HepG2 (cell line): ENCODE measurements around the gene MFSD11. TPM values are rescaled to one million over a fixed set of nuclear protein-coding genes. Genes with fewer than 3 reads are reported as not detected.

ENCODE experiments used
- ATAC-seq: fragments of 200-7000 bp; cut with Tn5 transposase; 3 replicates; pipeline ENCODE4 v1.9.1; 2020; ENCODE audit warnings: mild to moderate bottlenecking, moderate library complexity
- BruUV-seq: library from RNA; stranded (reverse); fragments of 400-500 nt; replicated peaks from 2 replicates; lab custom pipeline; 2021; lab: Mats Ljungman, UMichigan
- CTCF ChIA-PET: fragments of 300-600 bp; formaldehyde crosslinking; extraction: SDS; loops from one replicate; lab custom pipeline; 2021; ENCODE audit warnings: low total read pairs, inconsistent platforms, low intra/inter-chr PET ratio; lab: Yijun Ruan, JAX
- POLR2A ChIA-PET: fragments of 350-600 bp; sonication (Branson Sonifier 250); formaldehyde crosslinking; loops from one replicate; lab custom pipeline; 2020; ENCODE audit warnings: antibody characterized with exemption, inconsistent platforms; lab: Yijun Ruan, JAX
- DNase-seq: peaks from one replicate; pipeline ENCODE4 v3.0.0-alpha.2; 2015; ENCODE audit warnings: low spot score
- FAIRE-seq: peaks from 3 replicates; lab custom pipeline; 2011; peaks lifted over from hg19 to GRCh38; lab: Jason Lieb, UNC
- H2AFZ ChIP-seq: one replicate; pipeline ENCODE4 v1.6.1; 2011; ENCODE audit warnings: low read length, inconsistent platforms
- H3K27ac ChIP-seq: fragments of 300-600 bp; 3 replicates; pipeline ENCODE4 v1.8.0; 2011; ENCODE audit warnings: mixed run types, mild to moderate bottlenecking, mixed read lengths, low read length, inconsistent platforms; ENCODE audit not compliant: insufficient read depth; ENCODE audit errors: extremely low read length
- H3K27me3 ChIP-seq, 2 experiments: fragments of 200-600 bp in 1 of 2; 2 replicates in 1 of 2; 3 replicates in 1 of 2; pipeline versions ENCODE4 v1.6.0 to v1.8.0; 2011; ENCODE audit warnings: low read length in 2 of 2, mild to moderate bottlenecking in 2 of 2, moderate library complexity in 2 of 2, inconsistent platforms in 1 of 2; ENCODE audit not compliant: insufficient read depth in 2 of 2, control insufficient read depth in 1 of 2
- H3K36me3 ChIP-seq, 2 experiments: fragments of 200-600 bp in 1 of 2; replicated peaks in 1 of 2; 2 replicates in 1 of 2; 3 replicates in 1 of 2; pipeline versions ENCODE4 v1.5.1 to v1.8.0; 2011; ENCODE audit warnings: low read length in 2 of 2, inconsistent platforms in 1 of 2; ENCODE audit not compliant: insufficient read depth in 2 of 2, control insufficient read depth in 1 of 2
- H3K4me1 ChIP-seq: 2 replicates; pipeline ENCODE4 v1.5.1; 2012; ENCODE audit warnings: low read length, inconsistent platforms; ENCODE audit not compliant: insufficient read depth
- H3K4me2 ChIP-seq: 2 replicates; pipeline ENCODE4 v1.6.0; 2011; ENCODE audit warnings: low read depth, low read length, inconsistent platforms
- H3K4me3 ChIP-seq, 3 experiments: fragments of 200-600 bp in 1 of 3; sonication (generic), shearing (Covaris generic) in 1 of 3; replicated peaks in 1 of 3; 2 replicates each; pipeline ENCODE4 v1.5.1; 2011 to 2016; ENCODE audit warnings: low read length in 3 of 3, inconsistent platforms in 2 of 3, low read depth in 2 of 3, mild to moderate bottlenecking in 2 of 3, control low read depth in 1 of 3, mixed read lengths in 1 of 3; ENCODE audit not compliant: insufficient read depth in 1 of 3
- H3K79me2 ChIP-seq: one replicate; pipeline ENCODE4 v1.6.1; 2011; ENCODE audit warnings: low read length, inconsistent platforms; ENCODE audit not compliant: insufficient read depth
- H3K9ac ChIP-seq: 2 replicates; pipeline ENCODE4 v1.6.0; 2011; ENCODE audit warnings: mild to moderate bottlenecking, low read depth, low read length, inconsistent platforms; ENCODE audit not compliant: insufficient read depth
- H3K9me3 ChIP-seq: 2 replicates; pipeline ENCODE4 v1.5.1; 2012; ENCODE audit warnings: mild to moderate bottlenecking, low read length
- H4K20me1 ChIP-seq: 2 replicates; pipeline ENCODE4 v1.6.0; 2011; ENCODE audit warnings: inconsistent platforms, mild to moderate bottlenecking, low read length, moderate library complexity; ENCODE audit not compliant: insufficient read depth
- AKNA ChIP-seq: sonication (generic); formaldehyde crosslinking; IDR thresholded peaks from 2 replicates; pipeline ENCODE4 v1.4.0; 2020; ENCODE audit warnings: missing genetic modification reagents, borderline replicate concordance
- DPF2 ChIP-seq: sonication (generic); formaldehyde crosslinking; IDR thresholded peaks from 2 replicates; pipeline ENCODE4 v1.4.0; 2020; ENCODE audit warnings: mild to moderate bottlenecking, low read depth, missing genetic modification reagents, borderline replicate concordance
- JUNB ChIP-seq: sonication (generic); formaldehyde crosslinking; IDR thresholded peaks from 2 replicates; pipeline ENCODE4 v1.8.0; 2022; ENCODE audit warnings: missing genetic modification reagents, mild to moderate bottlenecking, borderline replicate concordance
- MBNL3 ChIP-seq: fragments of 250-450 bp; sonication (Bioruptor Pico); conservative IDR thresholded peaks from 2 replicates; pipeline ENCODE4 v1.8.0; 2022; ENCODE audit warnings: mild to moderate bottlenecking, inconsistent platforms
- PITX1 ChIP-seq: sonication (generic); formaldehyde crosslinking; IDR thresholded peaks from 2 replicates; pipeline ENCODE4 v1.5.1; 2020; ENCODE audit warnings: mild to moderate bottlenecking, missing genetic modification reagents
- SATB2 ChIP-seq: sonication (generic); formaldehyde crosslinking; IDR thresholded peaks from 2 replicates; pipeline ENCODE4 v1.5.0; 2020; ENCODE audit warnings: missing genetic modification reagents
- SIN3A ChIP-seq: IDR thresholded peaks from 2 replicates; pipeline ENCODE4 v1.6.1; 2011; ENCODE audit warnings: low read depth, mild to moderate bottlenecking, control low read depth, low read length, borderline replicate concordance
- SP4 ChIP-seq: sonication (generic); formaldehyde crosslinking; IDR thresholded peaks from 2 replicates; pipeline ENCODE4 v1.8.1; 2023; ENCODE audit warnings: mild to moderate bottlenecking, missing genetic modification reagents
- TERF1 ChIP-seq: sonication (generic); formaldehyde crosslinking; IDR thresholded peaks from 2 replicates; pipeline ENCODE4 v1.8.0; 2022; ENCODE audit warnings: mild to moderate bottlenecking, missing genetic modification reagents, moderate library complexity
- U2AF2 ChIP-seq: fragments of 200-400 bp; formaldehyde crosslinking; IDR thresholded peaks from 2 replicates; pipeline ENCODE4 v1.6.1; 2017; ENCODE audit warnings: low read depth, mild to moderate bottlenecking, low read length
- ZBTB34 ChIP-seq: sonication (generic); formaldehyde crosslinking; IDR thresholded peaks from 2 replicates; pipeline ENCODE4 v1.8.0; 2022; ENCODE audit warnings: mild to moderate bottlenecking, missing genetic modification reagents
- ZMYM3 ChIP-seq: sonication (generic); formaldehyde crosslinking; IDR thresholded peaks from 2 replicates; pipeline ENCODE4 v1.5.1; 2020; ENCODE audit warnings: mild to moderate bottlenecking, missing genetic modification reagents
- ZNF354B ChIP-seq: sonication (generic); formaldehyde crosslinking; IDR thresholded peaks from 2 replicates; pipeline ENCODE4 v1.8.0; 2022; ENCODE audit warnings: mild to moderate bottlenecking, missing genetic modification reagents
- ZNF550 ChIP-seq: sonication (generic); formaldehyde crosslinking; IDR thresholded peaks from 2 replicates; pipeline ENCODE4 v1.4.0; 2020; ENCODE audit warnings: mild to moderate bottlenecking, missing genetic modification reagents, borderline replicate concordance
- WGBS: methylation state at CpG from one replicate; pipeline ENCODE4 v1.1.6; 2017; ENCODE audit warnings: low lambda C conversion rate; 5-methylcytosine and 5-hydroxymethylcytosine counted together
- in situ Hi-C: cut with HindIII; loops from 2 replicates; pipeline ENCODE4 v1.10.0; 2017; ENCODE audit warnings: low pct_unique_long_range_greater_than_20kb; ENCODE audit not compliant: extremely low pct_ligation_motif_present
- intact Hi-C: fragments of 100-400 bp; cut with micrococcal nuclease; formaldehyde crosslinking; loops from one replicate; pipeline ENCODE4 v1.10.0; 2022; ENCODE audit not compliant: unreplicated experiment
- polyA plus RNA-seq, 8 experiments: library from polyadenylated mRNA; depleted of rRNA in 3 of 8; stranded (reverse) in 7 of 8; unstranded in 1 of 8; fragments of >200 nt; fragmentation: Illumina TruSeq in 4 of 8; extraction: Trizol in 4 of 8; gene quantifications; 2 replicates each; pipeline versions ENCODE4 v1.2.1 to v1.2.3, GENCODE V29; 2011 to 2016; ENCODE audit warnings: low read depth in 4 of 8, missing spikeins in 1 of 8, mixed read lengths in 1 of 8; ENCODE audit not compliant: insufficient read depth in 1 of 8
- total RNA-seq, 5 experiments: library from RNA; depleted of rRNA; stranded (reverse); fragments of >200 nt; fragmentation: Illumina TruSeq; extraction: Trizol; gene quantifications; 2 replicates each; pipeline ENCODE4 v1.2.3, GENCODE V29; 2016; ENCODE audit warnings: low read depth in 1 of 5

The MFSD11 gene
- total and polyA plus RNA-seq, 2 of the 13 experiments (the other 11 are each of a cell fraction or from before 2014, with no cell fraction given) = 26.1 to 36.3 TPM

GRCh38 chr17:76710863-76711611 lies 26.9 kb upstream of the MFSD11 start, which contains the start of gene MXRA7:
Gene MXRA7 (minus strand): TSS chr17:76710965. CDS start chr17:76710946, 19 bp downstream.
- ChIA-PET POLR2A (interaction anchor here (0.7 to 3.6 kb wide), 10 partner anchors 10 to 160 kb away, joined by 3 to 20 read pairs (median 3); partner anchors contain the start of genes JMJD6, METTL23, MFSD11 and SRSF2), CTCF (no interaction called here)
- Histone ChIP-seq H3K9ac (peak within 1 kb of the TSS; percentile 69), H3K4me1 (peaks cover 55% of the 10 kb centered on the region), H3K9me3 (no peaks in the 10 kb centered on the region), H2AFZ (no peak within 1 kb of the TSS), H3K27me3 (no peaks in the 10 kb centered on the region), H3K4me3 (peak within 1 kb of the TSS; percentile 61 to 76 (median 73)), H3K4me2 (peak within 1 kb of the TSS; percentile 98), H4K20me1 (no peaks in the 10 kb centered on the region; the same call in 1 of the 2 replicates), H3K27ac (peak within 1 kb of the TSS; percentile 11), H3K79me2 (peaks cover 22% of the 10 kb centered on the region), H3K36me3 (peaks cover 5 to 24% of the 10 kb centered on the region in 2 experiments)
- 17% methylated on average over 15 of the region's 56 CpGs for WGBS
- intact Hi-C loops (no loop called here), in situ Hi-C loops (no loop called here)
- DNase-seq (no peak), FAIRE-seq (no peak), ATAC-seq (peak; percentile 63)
- BruUV-seq = no TSS peak
- TF ChIP-seq SATB2 (CRISPR knock-in tag) (no peak), ZNF354B (no peak), TERF1 (no peak), JUNB (no peak), AKNA (CRISPR knock-in tag) (no peak), ZMYM3 (CRISPR knock-in tag) (no peak), ZNF550 (CRISPR knock-in tag) (no peak), ZBTB34 (CRISPR knock-in tag) (no peak), PITX1 (CRISPR knock-in tag) (peak; percentile 40; the same call in 1 of the 2 replicates), SP4 (CRISPR knock-in tag) (no peak), MBNL3 (CRISPR knock-in tag) (no peak), DPF2 (CRISPR knock-in tag) (no peak), U2AF2 (no peak), SIN3A (no peak)
